GM20431 (cell line): Measurements from ENCODE around the gene MRPL18.

Experiments
- in situ Hi-C: fragments of 300-500 bp; cut with MseI, MboI; formaldehyde crosslinking; loops from one replicate; pipeline ENCODE4 v1.15.0; 2020; ENCODE audit warnings: low sequenced_read_pairs; ENCODE audit not compliant: unreplicated experiment

MRPL18 gene

DNA sequence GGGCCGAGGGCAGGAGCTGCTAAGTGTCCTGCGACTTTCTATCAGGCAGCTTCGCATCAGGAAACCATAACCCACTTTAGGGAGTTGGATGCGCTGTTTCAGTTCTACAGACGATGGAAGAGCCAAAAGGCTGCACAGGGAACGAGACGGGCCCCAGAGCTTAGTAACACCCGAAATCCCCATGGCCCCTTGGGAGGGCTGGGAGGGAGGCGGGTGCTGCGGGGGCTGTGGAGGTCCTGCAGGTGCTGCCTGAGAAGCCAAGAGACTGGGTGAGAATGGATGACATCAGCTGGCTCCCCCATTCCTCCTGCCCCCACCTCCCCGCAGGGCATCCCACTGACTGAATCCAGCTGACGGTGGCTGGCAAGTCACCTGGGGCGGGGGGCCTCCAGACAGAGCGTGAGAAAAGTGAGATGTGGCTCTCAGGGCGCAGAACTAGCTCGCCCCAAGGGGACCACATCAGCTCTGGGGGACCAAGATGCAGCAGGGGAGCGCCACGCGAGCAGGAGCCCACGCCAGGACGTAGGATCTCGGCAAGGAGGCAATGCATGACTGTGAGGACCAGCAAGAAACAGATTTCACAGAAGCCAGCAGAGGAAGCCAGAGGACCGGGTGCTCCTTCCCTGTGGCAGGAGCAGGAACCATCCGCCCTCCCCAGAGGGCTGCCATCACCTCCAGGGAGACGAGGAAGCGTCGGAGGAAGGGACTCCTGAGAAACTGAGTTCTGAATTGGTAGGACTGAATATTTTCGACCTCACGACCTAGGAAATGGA lies 46.6 kb downstream of the MRPL18 start:
- in situ Hi-C loops, result loop anchor here (25.0 kb wide), 1 partner anchor 625 kb away; no protein-coding TSS in a partner anchor

DNA sequence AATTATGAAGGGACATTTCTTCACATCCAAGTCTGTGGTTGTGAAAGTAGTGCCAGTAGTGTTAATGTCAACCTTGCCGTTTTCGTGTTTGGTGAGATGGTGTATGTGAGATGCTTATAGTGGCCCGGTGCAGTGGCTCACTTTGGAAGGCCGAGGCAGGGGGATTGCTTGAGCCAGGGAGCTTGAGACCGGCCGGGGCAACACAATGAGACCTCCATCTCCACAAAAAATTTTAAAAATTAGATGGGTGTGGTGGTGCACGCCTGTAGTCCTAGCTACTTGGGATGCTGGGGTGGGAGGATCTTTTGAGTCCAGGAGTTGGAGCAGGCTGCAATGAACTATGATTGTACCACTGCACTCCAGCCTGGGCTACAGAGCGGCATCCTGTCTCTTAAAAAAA lies 47.2 kb downstream of the MRPL18 start:
- in situ Hi-C loops, result loop anchor here (25.0 kb wide), 1 partner anchor 625 kb away; no protein-coding TSS in a partner anchor

DNA sequence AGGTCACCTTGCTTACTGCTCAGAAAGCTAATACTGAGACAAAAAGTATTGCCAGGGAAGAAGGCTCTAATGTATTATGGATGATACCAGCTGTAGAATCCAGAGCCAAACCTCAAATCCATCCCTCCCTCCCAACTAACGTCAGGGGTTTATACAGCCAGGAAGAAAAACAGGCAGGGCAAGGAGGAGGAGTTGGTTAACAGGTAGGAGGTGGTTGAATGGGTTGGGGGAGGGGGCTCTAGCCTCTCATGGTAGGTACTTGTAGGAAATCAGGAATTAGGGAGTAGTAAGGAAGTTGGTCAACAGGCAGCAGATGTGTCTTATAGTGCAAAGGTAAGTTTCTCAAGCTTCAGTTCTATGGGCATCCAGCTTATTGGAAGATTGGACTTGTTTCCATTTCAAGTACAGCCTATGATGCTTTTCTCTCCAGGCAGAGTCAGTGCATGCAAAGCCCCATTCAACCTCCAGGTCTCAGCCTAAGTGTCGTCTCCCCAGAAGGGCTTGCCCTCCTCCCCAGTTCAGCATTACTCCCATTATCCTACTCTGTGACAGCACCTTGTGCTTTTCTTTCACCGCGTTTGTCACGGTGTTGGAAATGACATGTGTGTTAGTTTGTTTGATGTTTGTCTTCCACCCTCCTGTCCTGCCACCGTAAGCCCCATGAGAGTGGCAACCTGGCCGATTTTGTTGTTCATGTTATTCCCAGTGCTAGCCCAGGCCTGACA lies 47.9 kb downstream of the MRPL18 start:
- in situ Hi-C loops, result loop anchor here (25.0 kb wide), 1 partner anchor 624 kb away; no protein-coding TSS in a partner anchor

DNA sequence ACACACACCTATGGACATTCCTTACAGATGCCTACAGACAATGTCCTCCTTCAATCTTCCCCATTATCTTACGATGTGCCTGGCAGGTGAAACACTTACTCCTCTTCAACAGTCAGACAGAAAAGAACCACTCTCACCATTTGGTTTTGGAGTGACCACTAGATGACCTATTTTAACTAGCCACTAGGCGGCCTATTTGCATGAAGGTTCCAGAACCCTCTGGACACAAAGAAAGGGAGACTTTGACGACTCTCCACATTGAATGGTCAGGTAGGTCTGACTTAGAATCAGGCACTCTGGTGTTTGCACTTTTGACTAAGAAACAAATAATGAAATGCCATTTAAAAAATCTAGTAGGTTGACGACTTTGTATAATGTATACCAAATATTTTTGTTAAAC lies 51.8 kb downstream of the MRPL18 start:
- in situ Hi-C loops, result loop anchor here (25.0 kb wide), 1 partner anchor 620 kb away; no protein-coding TSS in a partner anchor

DNA sequence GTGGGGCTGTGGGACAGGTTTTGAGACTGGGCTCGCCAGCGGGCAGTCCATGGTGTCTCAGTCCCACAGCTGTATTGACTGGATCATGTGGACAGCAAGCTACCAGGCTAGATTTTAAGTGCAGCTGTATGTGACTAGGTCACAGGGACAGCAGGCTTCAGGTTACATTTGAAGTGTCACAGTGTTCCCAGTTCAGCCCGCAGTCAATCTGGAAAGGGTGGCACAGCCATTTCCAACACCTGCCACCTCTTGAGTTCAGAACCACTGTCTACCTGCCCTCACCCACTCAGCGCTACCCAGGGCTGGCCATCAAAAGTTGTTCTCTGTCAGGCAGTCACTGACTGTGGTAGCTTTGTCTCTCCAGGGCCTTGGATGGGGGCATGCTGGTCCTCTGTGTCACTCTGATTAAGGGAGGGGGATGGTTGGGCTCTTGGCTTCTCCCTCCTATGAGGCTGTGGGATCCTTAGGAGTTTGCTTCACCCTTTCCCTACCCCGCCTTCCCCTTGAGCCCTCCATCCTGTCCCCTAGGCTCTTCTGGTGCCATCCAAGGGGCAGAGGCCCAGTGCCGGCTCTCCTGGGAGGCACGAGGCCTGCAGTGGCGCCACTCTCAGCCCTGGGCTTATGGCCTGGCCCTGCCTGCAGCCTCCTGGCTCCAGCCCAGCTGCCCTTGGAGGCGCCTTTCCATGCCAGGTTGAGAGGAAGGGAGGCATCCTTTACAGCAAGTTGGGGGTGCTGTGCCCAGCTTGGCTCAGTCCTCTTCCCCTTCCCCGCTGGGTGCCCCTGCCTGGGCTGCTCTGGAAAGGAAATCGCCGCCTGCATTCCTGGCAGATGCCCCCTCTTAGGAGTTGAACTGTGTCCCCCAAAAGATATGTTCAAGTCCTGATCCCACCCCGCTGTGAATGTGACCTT lies 54.7 kb downstream of the MRPL18 start:
- in situ Hi-C loops, result loop anchor here (25.0 kb wide), 1 partner anchor 617 kb away; no protein-coding TSS in a partner anchor
